GM13977 (cell line): ENCODE results near the gene PTGES3.
"Not testable (repeated sequence)": the region's sequence is repeated elsewhere in the genome, so short reads cannot be mapped to it uniquely, and the experiment has no call there.

ENCODE experiments used
- DNase-seq: peaks from one replicate; pipeline ENCODE4 v3.0.0; 2012; ENCODE audit warnings: low spot score
- in situ Hi-C: fragments of 300-500 bp; cut with MboI; formaldehyde crosslinking; loops from one replicate; pipeline ENCODE4 v1.12.0; 2022; ENCODE audit warnings: low sequenced_read_pairs, low pct_unique_long_range_greater_than_20kb, mixed read lengths, inconsistent platforms; ENCODE audit not compliant: unreplicated experiment
- TF ChIP-seq, protein P1 (sequence below): IDR thresholded peaks from 2 replicates; pipeline ENCODE4 v1.5.1; 2012; ENCODE audit warnings: mild to moderate bottlenecking, control low read depth; ENCODE audit not compliant: insufficient read depth; ENCODE audit errors: extremely low read depth, missing control alignments

The PTGES3 gene

DNA sequence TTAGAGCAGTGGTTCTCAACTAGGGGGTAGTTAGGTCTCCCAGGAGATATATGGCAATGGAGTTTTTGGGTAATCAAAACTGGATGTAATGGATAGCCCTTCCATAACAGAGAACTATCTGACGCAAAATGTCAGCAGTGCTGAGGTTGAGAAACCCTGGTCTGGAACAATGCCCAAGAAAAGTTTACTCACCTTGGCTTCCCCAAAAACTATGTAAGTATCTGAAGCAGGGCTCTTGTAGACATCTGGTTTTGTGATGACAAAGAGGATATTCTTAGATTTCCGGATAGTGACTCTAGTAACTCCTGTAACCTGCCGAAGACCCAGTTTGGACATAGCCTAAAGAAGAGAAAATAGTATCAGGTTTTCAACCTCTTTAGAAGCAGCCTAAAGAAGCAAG, 25.3 kb upstream of the PTGES3 start:
- TF ChIP-seq, protein P1, sequence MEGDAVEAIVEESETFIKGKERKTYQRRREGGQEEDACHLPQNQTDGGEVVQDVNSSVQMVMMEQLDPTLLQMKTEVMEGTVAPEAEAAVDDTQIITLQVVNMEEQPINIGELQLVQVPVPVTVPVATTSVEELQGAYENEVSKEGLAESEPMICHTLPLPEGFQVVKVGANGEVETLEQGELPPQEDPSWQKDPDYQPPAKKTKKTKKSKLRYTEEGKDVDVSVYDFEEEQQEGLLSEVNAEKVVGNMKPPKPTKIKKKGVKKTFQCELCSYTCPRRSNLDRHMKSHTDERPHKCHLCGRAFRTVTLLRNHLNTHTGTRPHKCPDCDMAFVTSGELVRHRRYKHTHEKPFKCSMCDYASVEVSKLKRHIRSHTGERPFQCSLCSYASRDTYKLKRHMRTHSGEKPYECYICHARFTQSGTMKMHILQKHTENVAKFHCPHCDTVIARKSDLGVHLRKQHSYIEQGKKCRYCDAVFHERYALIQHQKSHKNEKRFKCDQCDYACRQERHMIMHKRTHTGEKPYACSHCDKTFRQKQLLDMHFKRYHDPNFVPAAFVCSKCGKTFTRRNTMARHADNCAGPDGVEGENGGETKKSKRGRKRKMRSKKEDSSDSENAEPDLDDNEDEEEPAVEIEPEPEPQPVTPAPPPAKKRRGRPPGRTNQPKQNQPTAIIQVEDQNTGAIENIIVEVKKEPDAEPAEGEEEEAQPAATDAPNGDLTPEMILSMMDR, result no peak
- no peak for DNase-seq
- in situ Hi-C loops, result no loop called here

DNA sequence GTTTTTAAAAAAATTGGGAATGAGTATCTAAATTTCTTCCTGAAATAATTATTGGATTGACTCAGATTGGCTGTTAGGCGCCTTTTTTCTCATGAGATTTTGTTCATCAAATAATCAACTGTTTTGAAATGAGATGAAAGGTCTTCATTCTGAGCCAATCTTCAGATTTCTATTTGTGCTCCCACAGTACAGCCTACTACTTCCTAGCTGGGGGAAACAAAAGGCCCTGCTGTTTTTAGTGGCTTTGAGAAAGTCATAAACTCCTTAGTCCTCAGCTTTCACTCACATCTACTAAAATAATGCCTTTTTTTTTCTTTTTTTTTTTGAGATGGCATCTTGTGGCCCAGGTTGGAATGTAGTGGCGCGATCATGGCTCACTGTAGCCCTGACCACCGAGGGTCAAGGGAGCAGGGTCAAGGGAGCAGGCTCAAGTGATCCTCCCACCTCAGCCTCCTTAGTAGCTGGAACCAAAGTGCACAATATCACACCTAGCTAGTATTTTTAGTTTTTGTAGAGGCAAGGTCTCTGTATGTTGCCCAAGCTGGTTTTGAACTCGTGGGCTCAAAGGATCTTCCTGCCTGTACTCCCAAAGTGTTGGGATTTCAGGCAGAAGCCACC, 21.8 kb upstream of the PTGES3 start:
- TF ChIP-seq, protein P1, result no peak
- in situ Hi-C loops, result no loop called here
- no peak for DNase-seq

DNA sequence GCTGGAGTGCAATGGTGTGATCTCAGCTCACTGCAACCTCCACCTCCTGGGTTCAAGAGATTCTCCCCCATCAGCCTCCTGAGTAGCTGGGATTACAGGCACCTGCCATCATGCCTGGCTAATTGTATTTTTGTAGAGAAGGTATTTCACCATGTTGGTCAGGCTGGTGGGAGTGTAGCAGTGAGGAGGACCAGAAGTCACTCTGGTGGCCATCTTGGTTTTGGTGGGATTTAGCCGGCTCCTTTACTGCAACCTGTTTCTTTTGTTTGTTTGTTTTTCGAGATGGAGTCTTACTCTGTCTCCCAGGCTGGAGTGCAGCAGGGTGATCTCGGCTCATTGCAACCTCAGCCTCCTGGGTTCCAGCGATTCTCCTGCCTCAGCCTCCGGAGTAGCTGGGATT, 16.4 kb upstream of the PTGES3 start:
- DNase-seq, result not testable (repeated sequence)

DNA sequence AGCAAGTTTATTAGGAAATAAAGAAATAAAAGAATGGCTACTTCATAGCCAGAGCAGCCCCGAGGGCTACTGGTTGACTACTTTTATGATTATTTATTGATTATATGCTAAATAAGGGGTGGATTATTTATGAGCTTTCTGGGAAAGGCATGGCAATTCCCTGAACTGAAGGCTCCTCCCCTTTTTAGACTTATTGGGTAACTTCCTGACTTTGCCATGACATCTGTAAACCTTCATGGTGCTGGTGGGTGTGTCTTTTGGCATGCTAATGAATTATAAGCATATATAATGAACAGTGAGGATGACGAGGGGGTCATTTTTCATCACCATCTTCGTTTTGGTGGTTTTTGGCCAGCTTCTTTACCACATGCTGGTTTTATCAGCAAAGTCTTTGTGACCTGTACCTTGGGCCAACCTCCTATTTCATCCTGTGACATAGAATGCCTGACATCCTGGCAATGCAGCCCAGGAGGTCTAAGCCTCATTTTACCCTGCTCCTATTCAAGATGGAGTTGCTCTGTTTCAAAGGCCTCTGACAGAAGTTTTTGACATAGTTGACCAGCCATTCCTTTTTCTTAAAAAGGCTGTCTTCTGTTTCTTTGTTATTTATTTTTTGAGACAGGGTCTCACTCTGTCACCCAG, 11.1 kb upstream of the PTGES3 start:
- in situ Hi-C loops, result no loop called here
- TF ChIP-seq, protein P1, result no peak
- DNase-seq, result no peak

More for the DNA sequence above, 16.4 kb upstream of the PTGES3 start:
- in situ Hi-C loops, result not testable (repeated sequence)

DNA sequence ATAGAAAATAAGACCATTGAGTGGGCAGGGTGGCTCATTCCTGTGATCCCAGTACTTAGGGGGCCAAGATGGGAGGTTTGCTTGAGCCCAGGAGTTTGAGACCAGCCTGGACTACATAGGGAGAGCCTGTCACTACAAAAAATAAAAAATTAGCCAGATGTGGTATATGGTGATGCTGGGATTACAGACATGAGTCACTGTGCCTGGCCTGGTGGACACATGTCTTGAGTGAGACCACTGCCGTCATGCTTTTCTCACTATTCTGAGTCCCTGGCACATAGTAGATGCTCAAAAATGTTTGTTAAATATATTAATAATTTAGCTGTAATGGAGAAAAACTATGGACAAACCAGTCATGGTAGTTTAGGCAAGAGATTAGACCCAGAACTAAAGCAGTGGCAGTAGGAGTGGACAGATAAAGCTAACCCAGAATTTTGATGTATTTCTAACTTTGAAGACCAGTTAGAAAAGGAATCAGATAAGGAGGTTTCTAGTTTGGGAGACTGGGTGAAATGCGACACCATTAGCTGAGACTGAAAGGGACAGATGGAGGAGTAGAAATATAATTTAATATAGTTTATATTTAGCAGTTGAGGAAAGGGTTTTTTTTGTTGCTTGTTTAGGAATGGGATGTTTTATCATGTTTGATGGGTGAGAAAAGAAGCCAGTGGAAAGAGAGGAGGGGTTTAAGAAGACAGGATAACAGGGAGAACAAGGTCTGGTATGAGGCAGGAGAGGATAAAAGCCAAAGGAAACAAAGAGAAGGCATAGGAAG, 7.4 kb upstream of the PTGES3 start:
- DNase-seq, result no peak
- in situ Hi-C loops, result no loop called here
- TF ChIP-seq, protein P1, result no peak

DNA sequence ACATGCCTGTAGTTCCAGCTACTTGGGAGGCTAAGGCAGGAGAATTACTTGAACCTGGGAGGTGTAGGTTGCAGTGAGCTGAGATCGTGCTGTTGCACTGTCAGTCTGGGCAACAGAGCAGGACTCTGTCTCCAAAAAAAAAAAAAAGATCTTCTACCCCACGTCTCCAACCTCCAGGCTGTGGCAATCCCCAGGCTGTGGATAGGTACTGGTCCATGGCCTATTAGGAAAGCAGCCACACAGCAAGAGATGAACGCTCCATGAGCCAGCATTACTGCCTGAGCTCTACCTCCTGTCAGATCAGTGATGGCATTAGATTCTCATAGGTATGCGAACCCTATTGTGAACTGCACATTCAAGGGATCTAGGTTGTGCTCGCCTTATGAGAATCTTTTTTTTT, 6.1 kb upstream of the PTGES3 start:
- TF ChIP-seq, protein P1, result no peak
- DNase-seq, result no peak
- in situ Hi-C loops, result no loop called here

DNA sequence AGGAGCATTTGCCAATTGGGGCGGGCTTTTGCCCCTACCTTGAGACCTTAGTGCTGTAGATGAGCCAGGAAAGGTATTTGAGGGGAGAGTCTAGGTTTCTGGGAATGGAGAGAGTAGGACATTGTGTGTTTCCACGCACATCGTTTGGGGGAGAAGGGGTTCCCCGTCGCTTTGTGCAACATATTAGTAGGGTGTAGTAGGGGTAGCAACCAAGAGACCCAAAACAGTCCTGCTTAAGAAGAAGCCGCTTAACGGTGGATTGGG, 694 bp upstream of the PTGES3 start:
- peak; percentile 61 for DNase-seq
- TF ChIP-seq, protein P1, result no peak
- in situ Hi-C loops, result no loop called here
